Fibroblast of skin of right biceps (primary cell): ENCODE measurements around the gene AP1G2.

ENCODE experiments used
- DNase-seq: peaks from one replicate; pipeline ENCODE4 v3.0.0-alpha.2; 2013

AP1G2 gene

DNA sequence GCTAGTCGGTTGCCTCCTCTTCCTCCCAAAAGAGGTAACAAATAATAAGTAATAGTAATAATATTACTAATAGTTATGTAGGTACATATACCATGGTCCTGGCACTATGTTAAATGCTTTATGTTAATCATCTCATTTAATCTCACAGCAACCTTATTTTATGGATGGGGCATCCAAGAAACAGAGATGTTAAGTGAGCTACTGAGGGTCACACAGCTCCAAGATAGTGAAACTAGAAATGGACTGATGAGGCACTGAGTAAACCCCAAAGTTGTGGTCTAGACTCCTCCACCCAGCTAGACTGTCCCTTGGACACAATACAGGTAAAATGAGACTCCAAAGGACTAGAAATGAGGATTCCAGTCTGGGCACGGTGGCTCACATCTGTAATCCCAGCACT is 31.1 kb downstream of the AP1G2 start:
- no peak for DNase-seq

DNA sequence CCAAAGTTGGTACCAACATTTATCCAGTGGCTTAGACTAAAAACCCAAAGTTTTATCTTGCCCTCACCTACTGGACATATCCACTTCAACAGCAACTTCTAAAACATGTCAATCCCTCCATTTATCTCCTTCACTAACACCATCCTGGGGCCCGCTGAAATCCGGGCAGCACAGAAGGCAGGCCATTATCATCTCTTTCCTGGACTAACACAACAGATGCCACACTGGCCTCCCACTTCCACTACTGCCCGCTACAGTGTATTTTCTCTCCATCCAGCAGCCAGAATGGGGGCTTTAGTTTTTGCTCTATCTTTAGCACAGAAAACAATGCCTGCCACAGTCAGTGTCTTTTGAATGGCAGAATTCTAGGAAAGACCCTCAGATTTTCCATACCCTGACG is 31.6 kb downstream of the AP1G2 start:
- DNase-seq = no peak

DNA sequence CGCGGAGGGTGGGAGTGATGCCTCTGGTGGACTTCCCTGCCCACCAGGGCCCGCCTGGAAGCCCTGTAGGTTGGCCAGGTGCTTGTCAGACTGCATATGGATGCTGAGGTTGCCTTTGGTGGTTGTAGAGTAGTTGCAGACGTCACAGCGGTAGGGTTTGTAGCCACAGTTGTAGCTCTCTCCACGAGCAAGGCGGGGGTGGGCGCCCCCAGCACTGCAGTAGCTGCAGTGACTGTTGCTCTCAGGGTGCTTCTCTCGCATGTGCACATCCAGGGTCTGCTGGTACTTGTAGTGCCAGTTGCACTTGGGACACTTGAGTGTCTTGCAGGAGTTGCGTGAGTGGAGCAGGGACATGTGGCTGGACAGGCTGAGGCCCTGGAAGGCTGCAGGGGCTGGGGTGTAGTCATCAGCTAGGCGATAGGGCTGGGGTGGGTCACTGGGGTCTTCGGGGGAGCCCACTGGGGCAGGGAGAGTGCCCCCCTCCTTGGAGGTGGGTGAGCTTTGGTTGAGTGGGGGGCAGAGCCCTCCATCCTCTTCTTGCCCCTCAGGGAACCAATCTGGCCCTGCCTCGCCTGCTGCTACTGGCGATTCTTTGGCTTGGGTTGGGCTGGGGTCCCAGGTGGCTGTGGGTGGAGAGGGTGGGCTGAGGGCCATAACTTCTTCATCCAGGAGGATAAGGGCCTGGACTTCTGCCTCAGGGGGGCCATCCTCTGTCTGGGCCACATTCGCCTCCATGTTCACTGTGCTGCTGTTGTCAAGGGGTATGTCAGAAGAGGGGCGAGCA is 33.7 kb downstream of the AP1G2 start:
- DNase-seq = no peak

DNA sequence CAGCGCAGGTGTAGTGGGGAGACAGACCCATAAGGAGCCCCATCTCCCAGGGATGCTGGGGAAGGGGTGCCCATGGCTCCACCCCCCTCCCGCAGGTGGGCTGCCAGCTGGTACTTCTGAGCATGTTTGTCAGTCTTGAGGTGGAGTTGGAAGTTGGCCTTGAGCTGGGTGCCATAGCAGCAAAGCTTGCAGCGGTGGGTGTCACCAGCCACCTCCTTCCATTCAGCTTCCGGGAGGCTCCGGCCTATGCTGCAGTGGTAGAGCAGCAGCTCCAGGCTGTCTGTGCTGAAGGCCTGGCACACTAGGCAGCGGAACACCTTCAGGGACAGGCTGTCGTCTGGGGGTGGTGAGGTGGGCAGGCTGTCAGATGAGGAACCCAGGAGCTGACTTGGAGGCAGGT is 34.9 kb downstream of the AP1G2 start:
- no peak for DNase-seq

DNA sequence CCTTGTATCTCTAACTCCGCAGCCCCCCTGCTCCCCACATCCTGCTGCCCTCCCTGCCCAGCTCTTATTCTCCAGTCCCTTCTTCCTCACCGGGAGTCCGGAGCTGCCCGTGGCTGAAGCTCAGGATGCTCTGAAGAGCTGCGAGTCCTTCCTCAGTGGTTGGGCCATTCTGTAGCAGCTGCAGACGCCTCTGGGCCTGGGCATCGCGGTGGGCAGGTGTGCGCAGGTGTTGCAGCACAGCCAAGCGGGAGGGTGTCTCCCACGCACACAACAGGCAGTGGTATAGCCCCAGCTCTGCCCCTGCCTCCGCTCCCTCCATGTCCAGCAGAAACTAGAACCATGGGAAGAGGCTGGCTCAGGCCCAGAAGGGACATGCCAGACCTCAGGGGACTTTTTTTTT is 36.2 kb downstream of the AP1G2 start:
- DNase-seq = no peak

DNA sequence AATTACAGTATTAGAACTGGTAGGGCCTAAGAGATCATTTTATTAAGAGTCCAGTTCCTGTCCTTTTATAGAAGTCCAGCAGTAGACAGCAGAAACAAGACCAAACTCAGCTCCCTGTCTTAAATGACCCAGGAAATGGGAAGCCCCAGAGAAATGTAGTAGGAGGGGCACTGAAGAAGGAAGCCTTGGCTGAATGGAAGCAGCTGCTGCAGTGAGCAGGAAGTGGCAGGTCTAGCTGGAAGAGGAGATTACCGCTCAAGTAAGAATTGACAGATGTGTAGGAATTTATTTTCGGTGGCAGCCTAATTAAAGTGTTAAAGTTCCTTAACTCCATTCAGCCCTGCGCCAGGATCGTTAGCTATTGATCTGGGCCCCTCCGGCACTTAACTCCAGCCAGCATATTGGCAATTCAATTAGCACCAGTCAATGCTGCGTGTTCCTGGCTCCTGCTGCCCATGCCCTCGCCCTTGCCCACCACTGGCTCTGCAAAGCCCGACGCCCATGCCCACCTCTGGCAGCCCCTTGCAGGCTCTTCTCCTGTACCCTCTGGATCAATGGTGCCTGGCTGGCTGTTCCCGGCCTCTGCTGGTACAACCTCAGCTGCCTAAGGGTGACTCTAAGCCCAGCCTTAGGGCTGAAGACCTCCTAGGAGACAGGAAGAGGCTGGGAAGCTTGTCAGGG is 37.1 kb downstream of the AP1G2 start:
- DNase-seq = no peak

DNA sequence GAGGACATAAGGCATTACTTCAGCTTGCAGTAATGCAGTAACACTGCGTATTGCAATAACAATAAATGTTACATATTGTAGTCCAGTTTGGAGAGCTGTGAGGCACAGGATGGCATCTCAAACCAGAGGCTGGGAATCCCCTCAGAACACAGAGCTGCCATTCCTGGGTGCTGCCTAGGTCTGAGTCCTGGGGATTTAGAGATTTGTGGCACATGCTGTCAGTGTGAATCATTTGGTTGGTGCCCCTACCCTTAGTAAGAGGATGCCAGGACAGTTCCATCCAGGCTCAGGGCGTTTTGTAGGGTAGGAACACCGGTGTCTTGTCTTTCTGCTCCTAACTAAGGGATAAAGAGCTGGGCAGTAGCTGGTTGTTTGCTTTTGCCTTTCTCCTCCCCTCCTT is 38.6 kb downstream of the AP1G2 start:
- no peak for DNase-seq

DNA sequence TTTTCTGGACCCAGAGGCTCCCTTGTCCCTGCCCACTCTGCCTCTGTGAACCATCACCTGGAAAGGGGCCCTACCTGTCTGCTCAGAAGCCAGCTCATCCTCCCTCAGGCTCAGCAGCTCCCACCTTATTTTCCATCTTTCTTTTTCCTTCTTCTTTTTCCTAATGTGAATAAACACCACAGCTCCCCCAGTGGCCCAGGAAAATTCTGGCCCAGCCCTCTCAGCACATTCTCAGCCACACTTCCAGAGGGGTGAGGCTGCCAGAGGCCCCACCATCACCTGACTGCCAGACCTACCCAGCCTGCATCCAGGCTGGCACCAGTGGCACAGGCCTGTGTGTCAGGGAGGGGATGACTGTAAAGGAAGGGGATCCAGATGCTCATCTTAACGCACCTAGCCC is 39.0 kb downstream of the AP1G2 start:
- DNase-seq = no peak

DNA sequence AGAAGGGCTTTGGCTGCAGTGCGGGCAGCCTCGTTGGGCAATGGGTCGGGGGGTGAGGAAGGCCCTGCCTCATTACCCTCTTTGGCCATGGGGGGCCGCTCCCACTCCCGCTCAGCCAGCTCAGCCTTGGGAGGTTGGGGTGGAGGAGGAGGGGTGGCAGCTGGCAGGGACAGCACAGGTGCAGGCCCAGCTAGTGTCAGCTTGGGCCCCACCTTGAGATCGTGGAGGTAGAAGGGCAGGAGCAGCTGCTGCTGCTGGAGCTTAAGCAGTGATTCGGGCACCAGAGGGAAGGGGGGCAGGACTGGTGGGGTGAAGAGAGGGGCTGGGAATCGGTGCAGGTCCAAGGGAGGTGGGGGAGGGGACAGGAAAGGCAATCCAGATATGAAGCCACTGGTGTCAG is 42.0 kb downstream of the AP1G2 start:
- no peak for DNase-seq

DNA sequence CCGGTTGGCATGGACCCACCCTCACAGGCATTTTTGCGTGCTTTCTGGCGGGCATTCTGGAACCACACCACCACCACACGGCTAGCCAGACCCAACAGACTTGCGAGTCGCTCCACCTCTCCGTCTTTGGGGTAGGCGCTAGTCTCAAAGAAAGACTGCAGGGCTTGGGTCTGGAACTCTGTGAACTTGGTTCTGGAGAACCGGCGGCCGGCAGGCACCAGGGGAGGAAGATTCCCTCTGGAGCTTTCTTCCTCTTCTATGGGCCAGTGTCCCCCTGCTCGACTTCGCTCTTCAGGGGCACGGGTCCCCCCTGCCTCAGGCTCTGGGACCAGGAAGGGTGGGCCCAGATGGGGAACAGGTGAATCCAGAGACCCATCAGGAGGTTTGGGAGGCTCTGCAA is 42.6 kb downstream of the AP1G2 start:
- DNase-seq = no peak

DNA sequence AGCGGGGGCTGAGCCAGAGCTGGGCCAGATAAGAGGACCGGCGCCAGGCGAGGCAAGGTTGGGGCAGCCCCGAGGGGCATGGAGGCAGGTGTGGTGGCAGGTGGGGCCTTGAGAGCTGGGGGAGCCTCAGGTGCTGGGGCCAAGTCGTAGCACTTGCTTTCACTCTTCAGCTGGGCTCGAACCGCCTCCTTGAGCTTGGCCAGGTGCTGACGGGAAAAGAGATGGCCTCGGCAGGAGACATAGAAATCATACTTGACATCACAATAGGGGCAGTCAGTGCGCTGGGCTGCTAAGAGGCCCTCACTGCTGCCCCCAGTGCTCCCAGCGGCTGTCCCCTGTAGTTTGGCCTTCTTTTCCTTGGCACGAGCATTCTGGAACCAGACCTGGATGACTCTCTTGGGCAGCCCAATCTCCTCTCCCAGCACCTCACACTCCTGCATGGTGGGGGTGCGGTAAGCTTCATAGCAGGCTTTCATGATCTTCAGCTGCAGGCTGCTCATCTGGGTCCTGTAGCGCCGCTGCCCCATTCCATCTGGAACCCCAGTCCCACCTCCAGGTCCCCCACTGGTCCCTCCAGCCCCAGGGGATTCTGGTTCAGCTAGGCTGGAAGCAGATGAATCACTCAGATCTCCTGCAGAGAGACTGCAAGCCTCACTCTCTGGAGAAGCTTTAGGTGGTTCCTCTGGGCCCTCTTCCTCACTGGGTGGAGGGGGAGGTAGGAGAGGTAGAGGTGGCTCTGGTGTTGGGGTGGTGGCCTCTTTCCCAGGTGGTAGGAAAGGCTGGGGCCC is 44.2 kb downstream of the AP1G2 start:
- DNase-seq = no peak

DNA sequence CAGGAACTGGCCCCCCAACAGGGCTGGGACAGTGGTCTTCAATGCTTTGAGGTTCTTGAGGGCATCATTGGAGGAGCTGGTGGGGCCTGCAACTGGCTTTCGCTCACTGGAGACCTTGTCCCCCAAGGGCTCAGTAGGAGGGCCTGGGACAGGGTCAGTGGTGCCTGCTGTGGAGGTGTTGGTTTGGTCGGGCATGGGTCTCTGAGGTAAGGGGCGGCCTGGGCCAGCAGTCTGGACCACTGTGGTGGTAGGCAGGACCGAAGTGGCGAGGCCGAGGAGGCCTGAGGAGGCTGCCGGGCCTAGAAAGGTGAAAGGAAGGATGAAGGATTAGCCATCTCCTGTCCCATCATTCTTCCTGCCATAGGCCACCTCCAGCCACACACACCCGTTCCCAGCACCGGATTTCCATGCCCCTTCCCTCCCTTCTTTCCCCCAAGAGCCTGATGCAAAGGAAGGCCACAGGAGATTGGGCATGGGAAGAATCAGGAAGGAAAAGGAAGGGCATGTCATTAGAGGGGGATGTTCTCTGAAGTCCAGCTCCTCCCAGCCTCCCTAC is 44.9 kb downstream of the AP1G2 start:
- DNase-seq = no peak

DNA sequence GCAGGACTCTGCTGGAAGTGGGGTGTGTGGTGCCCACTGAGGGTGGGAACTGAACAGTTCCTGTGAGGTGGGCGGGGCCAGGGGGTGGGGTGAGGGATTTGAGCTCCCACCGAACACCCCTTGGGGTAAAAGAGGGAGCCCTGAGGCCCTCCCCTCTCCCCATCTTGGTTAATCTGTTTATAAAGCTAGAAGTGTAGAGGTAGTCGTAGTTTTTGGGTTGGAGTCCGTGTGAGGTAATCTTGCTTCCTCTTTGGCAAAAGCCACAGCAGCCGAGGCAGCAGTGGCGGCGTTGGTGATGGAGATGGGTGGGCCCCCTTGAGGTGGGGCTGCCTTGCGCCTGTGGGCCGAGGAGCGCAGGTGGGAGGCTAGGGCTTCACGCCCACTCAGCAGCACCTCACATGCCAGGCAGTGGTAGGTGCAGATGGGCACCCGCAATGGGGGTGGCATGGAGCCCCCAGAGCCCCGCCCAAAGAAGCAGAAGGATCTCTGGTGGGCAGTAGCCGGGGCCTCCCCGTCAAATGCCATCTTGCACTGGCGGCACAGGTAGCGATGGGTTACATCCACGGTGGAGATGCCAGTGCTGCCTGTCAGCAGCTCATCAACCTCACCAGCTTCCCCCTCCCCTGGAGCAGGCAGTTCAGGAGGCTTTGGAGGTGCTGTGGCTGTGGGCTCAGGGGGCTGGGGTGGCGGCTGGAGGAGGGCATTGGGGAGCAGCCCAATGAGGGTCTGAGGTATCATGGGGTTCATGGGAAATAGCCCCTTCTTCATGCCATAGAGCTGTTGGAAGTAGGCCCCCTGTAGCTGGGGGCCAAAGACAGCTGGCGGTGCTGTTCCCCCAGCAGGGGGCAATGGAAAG is 45.6 kb downstream of the AP1G2 start:
- no peak for DNase-seq

DNA sequence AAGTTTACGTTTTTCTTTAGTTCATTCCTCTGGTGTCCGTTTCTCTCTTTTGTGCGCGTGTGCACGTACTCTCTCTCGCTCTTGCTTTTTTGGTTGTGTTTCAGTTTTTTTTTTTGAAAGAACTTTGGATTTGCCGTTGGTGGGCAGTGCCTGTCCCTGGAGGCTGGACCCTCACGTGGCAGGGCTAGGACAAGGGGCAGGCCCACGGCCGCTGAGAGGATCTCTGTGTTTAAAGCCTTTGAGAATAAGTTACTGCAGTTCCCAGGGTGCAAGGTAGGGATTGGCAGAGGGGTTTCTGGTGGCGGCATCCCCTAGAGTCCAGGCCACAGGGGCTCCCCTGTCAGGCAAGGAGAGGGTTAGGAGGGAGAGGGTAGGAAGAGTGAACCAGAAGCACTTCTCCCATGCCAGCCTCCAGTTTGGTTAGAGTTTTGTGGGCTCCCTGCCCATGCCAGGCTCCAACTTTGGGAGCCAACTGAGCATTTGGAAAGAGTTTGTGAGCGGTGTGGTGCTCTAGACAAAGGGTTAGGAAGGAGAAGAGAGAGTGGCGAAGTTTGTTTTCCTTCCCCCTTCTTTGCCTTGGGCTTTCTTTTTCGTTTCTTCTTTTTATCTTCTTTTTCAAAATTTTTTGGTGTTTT is 46.6 kb downstream of the AP1G2 start:
- no peak for DNase-seq

DNA sequence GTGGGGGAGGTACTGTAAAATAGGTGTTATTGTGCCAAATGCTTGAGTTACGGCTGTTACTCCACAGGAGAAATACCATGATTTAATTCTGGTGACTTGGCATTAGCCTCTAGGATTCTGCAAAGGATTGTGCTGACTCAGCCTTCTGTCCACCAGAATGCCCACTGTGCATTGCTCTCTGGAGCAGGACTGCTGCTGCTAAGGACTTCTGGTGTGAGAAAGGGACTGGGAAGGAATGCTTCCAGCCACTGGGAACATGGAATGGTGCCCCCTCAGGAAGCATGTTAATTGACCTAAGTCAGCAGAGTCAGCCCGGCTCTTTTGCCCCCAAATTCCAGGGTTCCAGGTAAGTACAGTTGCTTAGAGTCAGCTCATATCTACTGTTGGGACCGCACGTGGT is 48.9 kb downstream of the AP1G2 start:
- DNase-seq = no peak

DNA sequence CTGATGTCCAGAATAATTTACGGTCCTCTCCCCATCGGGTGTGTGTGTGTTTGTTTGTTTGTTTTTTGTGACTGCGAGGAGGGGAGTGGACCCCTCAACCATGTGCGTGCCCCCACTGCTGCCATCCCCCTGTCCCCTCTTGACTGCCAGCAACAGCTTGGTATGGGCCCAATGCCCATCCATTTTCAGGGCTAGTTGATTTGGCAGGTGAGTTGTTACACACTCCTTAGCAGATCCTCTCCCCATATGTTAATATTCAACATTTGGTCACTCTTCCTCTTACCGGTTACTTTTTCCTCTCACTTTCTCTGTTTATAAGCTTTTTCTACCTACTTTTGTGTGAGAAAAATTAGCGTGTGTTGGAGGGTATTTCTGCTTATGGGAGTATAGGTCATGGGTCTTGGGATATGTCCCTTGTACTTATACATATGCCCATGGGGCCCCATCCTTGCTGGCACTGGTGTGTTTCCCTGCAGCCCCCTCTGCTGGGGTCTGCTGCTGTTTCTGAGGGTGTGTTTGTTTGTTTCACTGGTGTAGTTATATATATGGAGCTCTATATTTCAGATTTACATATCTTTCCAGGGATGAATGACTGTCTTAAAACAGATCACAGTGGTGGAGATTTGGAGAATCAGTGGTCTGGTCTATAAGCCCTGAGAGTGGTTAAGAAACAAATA is 49.8 kb downstream of the AP1G2 start:
- DNase-seq = no peak

DNA sequence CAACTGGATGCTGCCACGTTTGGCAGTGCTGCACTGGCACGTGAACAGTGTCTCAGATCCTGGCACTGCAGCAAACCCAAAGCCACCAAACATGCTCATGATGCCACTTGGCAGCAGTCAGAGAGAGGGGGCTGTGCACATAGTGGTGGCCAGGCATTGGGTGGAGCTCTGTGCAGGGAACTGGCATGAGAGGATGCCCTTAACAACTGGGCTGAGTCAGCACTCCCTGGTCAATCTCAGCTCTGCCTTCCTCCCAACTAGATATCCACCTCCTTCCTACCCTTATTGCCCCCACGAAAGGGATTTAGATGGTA is 53.0 kb downstream of the AP1G2 start:
- no peak for DNase-seq

DNA sequence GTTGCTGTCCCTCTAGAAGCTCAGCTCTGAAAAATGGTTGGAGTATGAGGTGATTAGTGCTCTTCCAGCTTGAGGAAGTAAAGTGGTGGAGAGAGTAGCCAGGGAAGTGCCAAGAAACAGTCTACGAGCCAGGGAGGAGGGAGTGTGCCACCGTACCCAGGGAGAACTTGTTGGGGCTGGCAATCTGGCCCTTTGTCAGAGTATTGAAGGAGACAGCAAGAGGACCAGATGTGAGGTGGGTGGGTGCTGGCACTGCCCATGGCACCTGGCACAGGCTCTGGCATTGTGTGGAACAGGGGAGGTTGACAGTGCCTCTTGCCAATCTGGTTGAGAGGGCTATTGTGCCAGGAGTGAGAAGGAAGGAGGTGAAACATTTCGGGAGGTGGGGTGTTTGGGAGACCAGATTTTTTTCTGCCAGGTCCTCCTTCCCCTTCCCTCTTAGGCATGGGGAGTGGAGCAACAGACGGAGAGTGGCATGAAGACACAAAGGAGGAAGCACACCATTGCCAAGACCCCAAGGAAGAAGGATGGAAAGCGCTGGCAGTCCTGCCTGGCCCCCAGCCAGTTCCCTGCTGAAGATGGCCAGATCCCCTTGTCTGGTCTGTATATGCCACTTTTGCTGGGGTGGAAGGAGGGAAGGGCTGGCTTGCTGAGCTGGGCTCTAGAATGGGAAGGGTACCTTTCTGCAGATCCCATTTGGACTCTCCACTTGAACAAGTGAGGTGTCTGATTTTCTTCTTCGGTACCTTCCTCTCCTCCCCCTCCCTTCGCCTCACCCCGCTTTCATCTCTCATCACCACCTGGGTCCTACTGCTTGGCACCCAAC is 53.6 kb downstream of the AP1G2 start:
- DNase-seq = no peak

DNA sequence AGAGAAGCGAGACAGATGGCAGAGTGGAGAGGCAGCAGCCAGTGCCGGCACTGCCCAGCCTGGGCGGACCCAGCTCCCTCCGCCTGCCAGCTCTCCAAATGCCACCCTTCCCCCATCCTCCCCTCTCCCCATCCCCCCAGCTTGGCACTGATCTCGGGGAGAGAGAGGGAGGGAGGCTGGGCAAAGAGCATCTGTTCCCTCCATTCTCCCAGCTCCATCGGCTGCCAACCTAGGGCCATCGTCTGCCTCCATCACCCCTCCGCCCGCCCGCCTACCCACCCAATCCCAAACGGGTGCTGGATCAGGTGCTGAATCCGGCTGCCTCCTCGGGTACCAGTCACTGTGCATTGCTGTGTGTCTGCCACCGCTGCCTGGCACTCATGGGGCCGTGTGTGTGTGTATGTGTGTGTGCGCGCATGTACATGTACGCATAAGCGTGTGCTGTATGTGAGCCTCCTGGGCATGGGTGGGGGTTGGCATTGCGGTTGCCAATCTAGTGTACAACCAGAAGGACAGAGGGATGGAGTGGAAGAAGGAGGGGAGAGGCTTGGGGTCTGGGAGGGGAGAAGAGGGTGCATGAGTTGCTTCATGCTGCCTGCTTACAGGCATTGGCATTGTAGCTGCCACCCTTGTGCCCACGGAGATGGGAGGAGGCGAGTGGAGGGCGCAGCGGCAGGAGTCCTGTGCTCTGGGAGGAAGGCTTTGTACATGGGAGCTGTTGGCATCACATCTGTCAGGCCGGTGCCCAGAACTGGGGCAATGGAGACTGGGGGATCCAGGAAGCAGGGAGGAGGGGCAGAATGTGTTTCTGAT is 54.4 kb downstream of the AP1G2 start:
- DNase-seq = no peak

DNA sequence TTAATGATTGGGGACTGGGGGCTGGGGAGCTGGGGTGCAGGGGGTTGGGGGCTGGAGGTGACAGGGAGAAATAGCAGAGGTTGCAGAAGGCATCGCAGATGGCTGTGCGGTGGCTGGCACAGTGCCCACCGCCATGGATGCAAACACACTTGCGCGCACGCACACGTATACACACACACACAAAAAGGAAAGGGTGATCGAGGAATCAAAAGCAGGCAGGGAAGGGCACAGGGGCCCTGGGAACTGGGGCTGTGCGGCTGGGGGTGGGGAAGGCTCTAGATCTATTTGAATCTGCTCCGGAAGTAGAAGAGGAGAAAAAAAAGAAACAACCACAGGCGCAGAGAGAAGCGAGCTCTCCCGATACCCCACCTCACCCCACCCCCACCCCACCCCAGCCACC is 55.4 kb downstream of the AP1G2 start:
- no peak for DNase-seq
